Cortex of kidney (tissue), 1 donor: ENCODE measurements around the gene LINGO1.

Experiments
- DNase-seq: peaks from one replicate; lab custom pipeline; 2025; lab: John Stamatoyannopoulos, UW

Gene LINGO1

DNA sequence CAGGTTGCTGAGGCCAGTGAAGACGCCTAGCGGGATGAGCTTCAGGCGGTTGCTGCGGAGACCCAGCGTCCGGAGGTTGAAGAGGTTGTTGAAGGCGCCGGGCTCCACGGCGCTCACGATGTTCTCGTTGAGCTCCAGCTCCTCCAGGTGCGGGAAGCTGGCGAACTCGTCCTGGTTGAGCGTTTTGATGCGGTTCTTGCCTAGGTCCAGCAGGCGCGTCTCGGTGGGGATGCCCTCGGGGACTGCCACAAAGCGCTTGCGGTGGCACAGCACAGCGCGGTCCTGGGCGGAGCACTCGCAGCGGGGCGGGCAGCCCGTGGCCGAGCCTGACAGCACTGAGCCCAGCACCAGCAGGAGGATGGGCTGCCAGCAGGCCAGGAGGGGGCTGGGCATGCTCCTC lies 17.2 kb downstream of the LINGO1 start:
- no peak for DNase-seq

DNA sequence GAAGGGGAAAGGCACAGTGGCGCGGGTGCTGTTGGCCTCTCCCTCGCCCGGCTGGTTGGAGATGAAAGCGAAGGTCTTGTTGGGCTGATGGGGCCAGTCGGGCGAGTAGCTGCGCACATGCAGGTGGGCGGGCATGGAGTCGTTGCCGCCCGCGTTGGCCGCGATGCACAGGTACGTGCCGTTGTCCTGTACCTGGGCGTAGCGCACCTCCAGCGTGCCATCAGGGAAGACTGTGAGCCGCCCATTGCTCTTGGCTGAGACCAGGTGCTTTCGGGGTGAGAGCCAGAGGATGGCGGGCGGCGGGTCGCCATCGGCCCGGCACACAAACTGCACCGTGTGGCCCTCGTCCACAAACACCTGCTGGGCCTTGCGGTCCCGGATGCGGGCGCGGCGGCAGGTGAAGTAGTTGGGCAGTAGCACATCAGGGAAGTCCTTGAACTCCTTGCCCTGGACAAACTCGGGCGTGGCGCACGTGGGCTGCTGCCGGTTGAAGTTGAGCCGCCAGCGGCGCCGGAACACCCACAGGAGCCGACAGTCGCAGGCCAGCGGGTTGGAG lies 18.4 kb downstream of the LINGO1 start:
- DNase-seq = no peak

DNA sequence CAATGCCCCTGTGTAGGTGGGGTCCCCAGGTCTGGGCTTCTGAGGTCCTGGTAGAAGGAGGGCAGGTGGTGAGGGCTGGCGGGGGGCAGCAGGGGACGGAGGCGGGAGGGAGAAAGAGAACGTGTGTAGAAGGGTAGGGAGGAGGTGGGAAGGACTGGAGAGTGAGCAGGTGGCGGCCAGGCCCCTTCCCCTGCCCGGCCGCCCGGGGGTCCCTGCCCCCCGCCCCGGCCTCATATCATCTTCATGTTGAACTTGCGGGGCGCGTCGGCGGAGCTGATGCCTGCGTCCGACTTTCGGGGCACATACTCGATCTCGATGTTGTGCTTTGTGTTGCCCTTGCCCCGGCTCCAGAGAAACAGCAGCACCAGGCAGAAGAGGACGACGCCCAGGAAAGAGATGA lies 18.9 kb downstream of the LINGO1 start:
- DNase-seq = no peak

DNA sequence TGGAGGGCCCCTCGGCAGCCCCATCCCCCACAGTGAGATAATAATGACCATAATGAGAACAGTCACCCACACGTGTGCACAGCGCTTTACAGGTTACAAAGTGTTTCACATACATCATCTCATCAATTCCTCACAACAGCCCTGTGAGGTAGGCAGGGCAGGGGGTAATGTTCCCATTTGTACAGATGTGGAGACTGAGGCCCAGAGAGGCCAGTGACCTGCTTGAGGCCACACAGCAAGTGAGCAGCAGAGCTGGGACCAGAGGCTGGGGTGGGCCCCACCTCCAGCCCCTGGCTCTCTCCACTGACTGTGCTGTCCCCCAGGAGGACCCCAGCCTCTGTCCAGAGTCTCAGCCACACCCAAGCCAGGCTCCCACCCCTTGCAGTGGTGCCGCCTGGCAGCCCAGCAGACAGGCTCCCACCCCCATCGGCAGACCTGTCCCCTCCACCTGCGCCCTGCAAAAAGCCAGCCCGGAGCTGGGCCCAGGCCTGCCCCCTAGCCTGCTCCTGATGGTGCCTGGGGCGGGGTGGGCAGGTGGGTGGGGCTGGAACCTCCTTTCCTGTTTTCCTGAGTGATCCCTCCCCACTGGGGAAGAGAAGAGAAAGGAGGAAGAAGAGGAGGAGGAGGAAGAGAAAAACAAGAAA lies 19.6 kb downstream of the LINGO1 start:
- no peak for DNase-seq

DNA sequence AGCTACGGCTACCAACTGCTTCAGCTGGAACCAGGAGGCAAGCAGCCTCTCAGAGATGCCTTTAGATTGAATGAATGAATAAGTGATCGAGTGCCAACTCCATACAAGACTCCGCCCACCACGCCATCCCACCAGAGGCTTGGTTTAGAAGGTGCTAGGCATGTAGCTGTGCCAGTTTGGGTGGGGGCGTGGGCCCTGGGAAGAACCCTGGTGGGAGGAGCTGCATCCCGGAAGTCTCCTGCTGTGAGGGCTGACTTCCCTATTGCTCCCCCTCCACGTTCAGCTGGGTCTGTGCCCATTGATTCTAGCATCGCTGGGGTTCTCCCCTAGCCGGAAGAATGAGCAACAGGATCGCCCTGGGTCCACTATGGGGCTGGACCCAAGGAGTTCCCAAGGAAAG lies 20.9 kb downstream of the LINGO1 start:
- DNase-seq = no peak

DNA sequence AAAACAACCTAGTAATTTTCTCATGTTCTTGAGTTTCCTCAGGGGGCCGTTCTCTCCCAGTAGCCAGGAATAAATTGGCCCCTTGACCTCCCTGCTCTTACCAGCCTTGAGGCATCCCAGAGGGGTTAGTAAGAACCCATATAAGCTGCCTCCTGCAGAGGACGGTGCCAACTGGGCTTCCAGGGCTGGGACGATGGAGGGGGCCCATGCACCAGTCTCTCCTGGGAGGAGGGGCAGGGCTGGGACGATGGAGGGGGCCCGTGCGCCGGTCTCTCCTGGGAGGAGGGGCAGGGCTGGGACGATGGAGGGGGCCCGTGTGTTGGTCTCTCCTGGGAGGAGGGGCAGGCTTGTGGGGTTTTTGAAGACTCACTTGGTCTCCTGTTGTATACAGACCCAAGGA lies 22.0 kb downstream of the LINGO1 start:
- no peak for DNase-seq

DNA sequence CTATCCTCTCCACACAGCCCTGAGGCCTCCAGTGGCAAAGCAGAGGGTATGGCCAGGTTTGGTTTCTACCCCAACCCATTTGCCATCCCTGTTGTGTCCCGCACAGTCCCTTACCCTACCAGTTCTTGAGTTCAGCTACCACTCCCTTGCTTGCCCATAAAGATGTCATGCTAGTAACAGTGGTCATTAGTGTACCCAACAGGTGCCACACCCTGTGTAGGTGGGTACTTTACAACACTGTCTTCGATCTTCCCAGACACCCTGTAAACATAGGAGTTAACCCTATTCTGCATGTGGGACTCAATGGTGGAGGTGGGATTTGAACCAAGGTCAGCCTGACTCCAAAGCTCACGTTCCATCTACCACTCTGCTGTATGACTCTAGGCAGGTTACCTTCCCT lies 23.2 kb downstream of the LINGO1 start:
- DNase-seq = no peak

DNA sequence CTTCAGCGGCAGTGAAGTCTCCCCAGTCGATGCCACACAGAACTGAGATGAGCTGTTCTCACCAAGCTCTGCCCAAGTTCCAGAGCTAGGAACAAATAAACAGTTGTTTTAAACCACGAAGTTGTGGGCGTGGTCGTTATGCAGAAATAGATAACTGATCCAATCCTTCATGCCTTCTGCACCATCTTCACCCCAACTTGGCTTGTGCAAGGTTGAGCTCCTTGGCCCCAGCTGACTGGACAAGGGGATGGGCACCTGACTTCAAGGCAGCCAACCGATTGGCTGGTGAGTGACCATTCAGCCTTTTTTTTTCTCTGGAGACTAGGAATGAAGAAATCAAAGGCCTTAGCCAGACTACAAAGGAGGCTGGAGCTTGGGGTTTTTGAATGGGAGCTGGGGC lies 23.9 kb downstream of the LINGO1 start:
- DNase-seq = no peak

DNA sequence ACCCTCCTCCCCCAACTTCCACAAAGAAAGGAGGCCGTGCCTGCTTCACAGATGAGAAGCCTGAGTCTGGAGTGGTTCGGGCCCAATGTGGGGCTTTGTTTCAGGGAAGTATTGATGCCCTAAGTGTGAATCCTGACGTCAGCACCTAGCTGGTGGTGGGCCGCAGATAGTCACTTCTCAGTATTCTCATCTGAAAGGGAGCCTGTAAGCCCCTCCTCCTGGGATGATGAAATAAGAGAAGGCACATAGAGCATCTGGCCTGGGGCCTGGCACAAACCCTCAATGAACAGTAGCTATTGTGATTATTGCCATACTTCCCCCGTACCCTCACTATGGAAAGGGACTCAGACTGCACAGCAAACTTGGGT lies 24.8 kb downstream of the LINGO1 start:
- no peak for DNase-seq

DNA sequence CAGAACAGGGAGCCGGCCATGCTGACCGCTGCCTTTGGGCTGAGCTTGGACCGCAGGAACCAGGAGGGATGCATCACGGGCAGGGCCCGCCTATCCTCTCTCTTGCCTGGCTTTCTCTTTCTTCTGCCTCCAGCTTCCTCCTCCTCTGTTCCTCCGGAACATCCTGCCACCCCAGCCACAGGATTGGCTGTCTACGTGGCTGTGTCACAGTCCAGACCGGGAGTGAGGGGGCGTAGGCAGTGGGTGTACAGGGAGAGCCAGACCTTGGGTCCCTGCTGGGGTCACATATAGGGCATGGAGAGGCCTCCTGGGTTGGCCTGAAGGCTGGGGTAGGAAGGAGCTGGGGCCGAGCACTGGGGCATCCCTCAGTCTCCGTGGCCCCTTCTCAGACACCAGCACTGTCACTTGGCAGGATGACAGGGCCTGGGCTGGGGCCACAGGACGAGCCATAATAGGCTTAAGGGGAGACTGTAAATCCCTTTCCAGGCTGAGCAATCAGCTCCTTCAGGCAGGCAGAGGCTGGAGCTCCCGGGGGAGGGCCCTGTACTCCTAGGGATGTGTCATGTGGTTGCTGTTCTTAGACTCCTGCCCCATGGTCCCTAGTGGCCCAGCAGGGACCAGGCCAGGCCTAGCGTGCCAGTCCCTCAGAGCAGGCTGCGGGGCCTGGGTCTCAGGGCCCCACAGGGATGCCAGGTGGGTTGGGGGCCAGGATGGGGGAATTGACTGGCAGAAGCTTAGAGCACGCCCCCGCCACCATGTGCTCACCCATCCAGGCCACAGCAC lies 25.4 kb downstream of the LINGO1 start:
- no peak for DNase-seq

DNA sequence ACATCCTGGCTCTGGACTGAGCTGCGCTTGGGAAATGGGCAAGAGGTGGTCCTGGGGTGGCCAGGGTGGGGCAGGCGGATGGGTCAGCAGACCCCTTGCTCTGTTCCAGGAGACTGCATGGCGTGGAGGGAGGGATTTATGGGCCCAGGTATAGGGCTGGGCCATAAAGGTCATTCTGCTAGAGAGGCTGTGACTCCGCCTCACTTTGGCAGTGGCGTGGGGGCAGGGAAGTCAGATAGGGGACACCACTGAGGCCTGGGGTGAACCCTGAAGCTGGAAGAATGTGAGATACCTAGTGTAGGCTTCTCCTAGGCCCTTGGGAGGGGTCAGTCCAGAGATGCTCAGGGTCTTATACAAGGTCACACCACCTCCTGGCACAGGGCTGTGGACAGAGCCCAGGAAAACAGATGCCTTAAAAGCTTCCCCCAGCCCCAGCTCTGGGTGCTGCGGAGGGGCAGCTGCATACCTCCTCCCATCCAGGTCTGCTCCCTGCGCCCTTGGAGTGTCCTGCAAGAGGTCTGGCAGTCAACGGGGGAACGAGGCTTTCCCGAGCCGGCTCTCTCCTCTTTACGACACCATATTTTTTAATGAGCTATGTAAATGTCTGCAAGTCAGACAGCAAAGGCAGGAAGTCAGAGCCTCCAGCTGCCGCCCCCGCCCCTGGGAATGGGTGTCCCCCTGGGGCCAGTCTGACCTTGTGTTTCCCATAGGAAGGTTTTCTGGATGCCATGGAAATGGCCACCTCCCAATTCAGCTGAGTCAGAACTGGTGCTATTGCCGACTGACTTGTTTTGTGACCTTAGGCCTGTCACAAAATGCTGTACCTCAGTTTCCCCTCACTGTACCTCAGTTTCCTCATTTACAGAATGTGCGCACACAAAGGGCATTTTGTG lies 26.3 kb downstream of the LINGO1 start:
- DNase-seq = no peak

DNA sequence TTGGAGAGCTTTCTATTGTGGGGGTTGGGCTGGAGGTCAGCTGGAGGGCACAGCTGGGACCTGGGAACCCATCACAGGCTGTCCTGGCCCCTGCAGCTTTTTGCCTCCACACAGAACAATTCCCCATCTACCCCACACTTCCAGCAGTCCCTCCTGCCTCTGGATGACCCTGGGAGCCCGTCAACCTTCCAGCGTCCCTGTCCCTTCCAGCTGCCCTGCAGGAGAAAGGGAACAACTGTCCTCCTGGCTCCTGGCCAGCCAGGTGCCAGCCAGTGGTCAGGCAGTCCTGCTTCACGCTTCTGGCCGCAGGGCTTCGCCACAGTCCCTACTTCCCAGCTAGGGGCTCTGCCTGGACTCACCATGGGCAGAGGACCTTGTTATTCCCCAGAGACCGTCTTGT lies 27.2 kb downstream of the LINGO1 start:
- DNase-seq = no peak

DNA sequence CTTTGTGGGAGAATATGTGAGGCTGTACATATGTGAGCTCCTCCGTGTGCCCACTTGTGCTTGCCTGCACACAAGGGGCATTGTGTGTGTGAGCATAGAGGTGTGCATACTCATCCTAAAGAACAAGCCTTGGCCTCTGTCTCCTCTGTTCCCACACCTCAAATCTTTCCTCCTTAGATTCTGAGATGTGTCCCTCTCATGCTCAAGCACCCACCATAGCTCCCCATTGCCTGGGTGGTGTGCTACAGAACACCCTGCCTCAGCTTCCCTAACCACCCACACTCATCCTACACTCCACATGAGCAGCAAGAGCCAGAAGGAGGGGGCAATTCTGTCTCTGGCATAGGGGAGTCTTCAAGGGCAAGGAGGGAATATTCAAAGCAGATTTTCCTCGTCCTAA lies 27.7 kb downstream of the LINGO1 start:
- no peak for DNase-seq

DNA sequence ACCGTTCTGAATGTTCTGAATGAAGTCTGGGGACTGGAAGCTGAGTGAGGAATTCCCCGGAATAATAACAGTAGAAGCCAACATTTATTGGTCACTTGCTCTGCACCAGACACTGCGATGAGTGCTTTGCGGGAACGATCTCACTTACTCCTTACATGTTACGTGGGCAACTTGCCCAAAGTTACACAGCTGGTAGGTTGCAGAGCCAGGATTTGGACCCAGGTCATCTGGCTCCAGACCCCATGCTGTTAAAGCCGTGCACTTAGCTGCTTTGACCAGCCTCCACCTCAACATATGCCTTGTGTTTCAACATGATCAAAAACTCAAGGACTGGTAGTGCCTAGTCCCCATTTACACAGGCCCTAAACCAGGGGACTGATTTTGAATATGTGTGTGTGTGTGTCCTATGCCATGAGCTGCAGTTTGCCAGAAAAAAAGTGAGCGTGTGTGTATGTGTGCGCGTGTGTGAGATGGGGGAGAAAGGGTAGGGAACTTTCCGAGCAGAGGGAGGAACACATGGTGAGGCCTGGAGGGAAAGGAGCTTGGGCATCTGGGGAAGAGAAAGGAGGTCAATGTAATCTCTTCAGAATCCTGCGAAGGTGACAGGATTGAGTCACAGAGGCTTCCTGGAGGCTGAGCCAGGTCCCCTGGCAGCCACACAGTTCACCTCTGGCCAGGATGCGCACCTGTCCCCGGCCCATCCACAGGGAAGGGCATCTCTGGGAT lies 28.9 kb downstream of the LINGO1 start:
- DNase-seq = no peak

DNA sequence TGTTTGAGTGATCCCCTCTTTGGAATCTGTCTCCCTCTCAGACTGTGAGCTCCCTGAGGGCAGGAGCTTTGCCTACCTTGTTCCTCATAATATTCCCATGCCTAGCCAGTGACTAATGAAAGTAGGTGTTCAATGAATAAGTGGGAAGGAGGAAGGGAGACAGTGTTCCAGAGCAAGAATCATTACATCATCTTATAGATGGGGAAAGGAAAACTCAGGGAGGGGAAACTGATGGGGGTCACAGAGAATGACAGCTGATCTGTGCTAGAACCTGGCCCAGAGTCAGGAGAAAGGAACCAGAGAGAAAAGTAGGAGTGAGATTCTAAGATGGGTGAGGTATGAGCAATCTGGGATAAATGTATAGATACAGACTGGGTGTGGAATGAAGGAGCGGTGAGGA lies 29.9 kb downstream of the LINGO1 start:
- DNase-seq = no peak

DNA sequence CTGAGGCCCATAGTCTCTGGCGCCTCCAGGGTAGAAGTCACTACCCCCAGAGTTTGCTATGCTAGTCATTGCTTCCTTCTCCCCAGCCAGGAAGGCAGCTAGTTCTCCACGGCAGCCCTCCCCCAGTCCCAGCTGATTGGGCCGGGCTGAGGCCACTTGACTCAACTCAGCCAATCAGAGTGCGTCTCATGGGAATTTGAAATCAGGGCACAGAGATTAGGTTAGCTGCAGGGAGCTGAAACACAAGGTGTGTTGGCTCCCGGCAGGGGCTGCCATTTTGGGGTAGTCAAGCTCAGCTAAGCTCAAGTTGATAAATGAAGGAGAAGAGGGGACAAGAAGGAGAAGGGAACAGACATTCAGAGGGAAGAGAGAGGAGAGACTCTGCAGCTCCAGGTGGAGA lies 32.8 kb downstream of the LINGO1 start:
- DNase-seq = no peak

DNA sequence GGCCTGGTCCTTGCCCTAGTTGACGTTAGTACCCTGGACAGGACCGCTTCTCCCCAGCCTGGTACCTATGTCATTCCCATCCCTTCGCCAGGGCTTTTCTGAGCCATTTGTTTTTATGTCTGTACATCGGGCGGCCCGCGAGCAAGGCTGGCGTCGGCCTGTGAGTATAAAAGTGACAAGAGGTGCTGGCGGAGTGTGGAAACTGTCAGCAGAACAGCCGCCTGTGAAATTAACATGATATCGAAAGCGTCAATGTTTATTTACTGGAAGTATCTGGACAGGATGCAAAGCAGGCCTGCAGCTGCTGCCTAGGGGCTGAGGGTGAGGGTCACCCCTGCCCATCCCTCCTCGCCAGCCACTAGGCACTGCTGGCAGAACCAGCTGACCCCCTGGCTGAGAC lies 33.4 kb downstream of the LINGO1 start:
- DNase-seq = no peak

DNA sequence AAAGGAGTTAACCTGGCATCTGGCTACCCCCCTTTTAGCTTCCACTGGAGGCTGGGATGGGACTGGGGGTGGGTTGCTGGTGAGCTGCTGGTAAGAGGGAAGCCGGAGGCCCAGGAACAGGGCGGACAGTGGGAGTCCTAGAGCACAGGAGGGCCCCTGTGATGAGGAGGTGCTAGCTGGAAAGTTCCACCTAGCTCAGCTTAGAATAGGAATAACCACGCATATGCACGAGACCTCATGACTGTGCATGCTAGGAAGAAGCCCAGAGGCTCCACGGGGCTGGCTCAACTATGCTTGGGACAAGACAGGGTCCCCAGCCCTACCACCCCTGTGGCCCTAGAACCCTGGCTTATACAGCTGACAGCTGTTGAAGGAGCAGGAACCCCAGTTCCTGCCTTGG lies 34.1 kb downstream of the LINGO1 start:
- DNase-seq = no peak

DNA sequence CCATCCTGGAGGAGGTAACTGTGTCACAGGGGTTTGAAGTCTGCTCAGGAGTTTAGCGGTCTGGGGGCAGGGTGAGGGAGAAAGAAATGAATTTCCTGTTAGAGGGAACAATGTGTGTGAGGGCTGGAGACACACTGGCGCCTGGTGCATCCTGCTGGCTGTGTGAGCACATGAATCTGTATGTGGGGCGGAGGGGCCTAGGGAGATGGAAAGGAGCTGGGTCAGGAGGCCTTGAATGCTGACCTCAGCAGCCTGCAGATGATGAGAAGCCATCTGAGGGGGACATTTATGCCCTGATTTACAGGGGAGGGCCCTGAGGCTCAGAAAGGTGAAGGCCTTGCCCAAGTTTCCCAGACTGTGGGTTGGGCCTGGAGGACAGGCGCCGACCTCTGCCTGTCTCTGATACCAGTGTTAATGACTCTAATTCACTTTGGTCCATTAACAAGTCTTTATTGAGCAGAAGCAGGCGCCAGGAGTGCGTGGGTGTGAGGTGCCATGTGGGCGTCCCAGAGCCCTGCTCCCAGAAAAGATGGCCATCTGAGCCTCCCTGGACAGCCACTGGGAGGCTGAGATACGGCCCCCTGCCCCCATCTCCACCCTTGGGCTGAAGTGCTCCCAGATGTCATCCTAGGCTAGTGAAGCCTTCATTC lies 34.8 kb downstream of the LINGO1 start:
- DNase-seq = no peak

DNA sequence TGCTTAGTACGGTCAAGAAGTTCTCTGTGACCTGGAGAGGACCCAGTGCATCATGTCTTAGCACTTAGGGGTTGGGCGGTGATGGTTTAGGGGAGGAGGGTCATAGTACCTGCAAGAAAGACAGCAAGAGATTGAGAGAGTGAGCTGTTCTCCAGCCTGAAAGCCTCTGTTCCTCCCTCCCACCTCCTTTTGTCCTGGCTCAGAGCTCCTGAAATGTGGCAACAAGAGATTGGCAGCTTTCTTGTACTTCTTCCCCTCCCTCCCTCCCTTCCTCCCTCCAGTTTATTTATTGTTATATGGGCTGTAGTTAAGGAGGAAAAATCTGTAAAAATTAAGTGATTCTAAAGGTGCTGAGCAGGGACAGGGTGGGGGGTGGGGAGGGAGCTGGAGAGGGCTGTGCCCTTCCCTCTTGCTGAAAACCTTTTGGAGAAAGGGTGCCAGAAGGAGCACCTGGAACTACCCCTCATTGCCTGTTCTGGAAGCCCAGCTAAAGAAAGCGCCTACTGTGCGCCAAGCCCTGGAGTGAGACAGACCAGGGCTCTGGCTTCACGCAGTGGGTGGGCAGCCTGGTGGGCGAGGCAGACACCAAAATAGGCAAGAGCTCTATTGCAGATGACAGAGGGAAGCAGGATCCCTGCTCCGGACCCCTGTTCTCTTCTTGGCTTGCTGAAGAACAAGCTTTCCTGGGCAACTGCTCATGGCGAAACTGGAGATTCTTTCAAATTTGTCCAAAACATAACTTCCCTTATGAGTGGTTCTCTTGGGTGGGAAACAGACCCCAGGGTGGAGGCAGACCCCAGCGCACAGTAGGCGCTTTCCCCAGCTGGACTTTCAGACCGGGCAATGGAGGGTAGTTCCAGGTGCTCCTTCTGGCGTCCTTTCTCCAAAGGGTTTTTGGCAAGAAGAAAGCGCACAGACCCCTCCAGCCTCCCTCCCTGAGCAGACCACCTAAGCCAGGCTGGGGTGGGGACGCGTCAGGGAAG lies 35.6 kb downstream of the LINGO1 start:
- DNase-seq = no peak
